Endodermal cell (in vitro differentiated cells): ENCODE results near the gene TEC. TPM values are rescaled to one million over a fixed set of nuclear protein-coding genes. Genes with fewer than 3 reads are reported as not detected.

Experiments used
- DNase-seq: peaks from one replicate; pipeline ENCODE4 v3.0.0-alpha.2; 2017
- H3K27ac ChIP-seq: 2 replicates; pipeline ENCODE4 v1.5.1; 2013; ENCODE audit warnings: mild to moderate bottlenecking, low read depth, low read length, moderate library complexity
- H3K27me3 ChIP-seq: 2 replicates; pipeline ENCODE4 v1.6.1; 2013; ENCODE audit warnings: mild to moderate bottlenecking, low read length, moderate library complexity; ENCODE audit not compliant: insufficient read depth, control insufficient read depth, poor library complexity, severe bottlenecking
- H3K36me3 ChIP-seq: 2 replicates; pipeline ENCODE4 v1.7.0; 2013; ENCODE audit warnings: mild to moderate bottlenecking, low read length, moderate library complexity; ENCODE audit not compliant: control insufficient read depth, insufficient read depth
- H3K4me1 ChIP-seq: one replicate; pipeline ENCODE4 v1.7.0; 2013; ENCODE audit warnings: low read length; ENCODE audit not compliant: control insufficient read depth, insufficient read depth
- H3K4me3 ChIP-seq: 2 replicates; pipeline ENCODE4 v1.5.1; 2013; ENCODE audit warnings: mild to moderate bottlenecking, low read length, moderate library complexity
- H3K9ac ChIP-seq: 2 replicates; pipeline ENCODE4 v1.6.1; 2013; ENCODE audit warnings: mild to moderate bottlenecking, low read length, moderate library complexity; ENCODE audit not compliant: poor library complexity, severe bottlenecking; ENCODE audit errors: extremely low read depth
- H3K9me3 ChIP-seq: 2 replicates; pipeline ENCODE4 v1.6.1; 2013; ENCODE audit warnings: mild to moderate bottlenecking, low read length, moderate library complexity; ENCODE audit not compliant: control insufficient read depth
- H3K27ac Mint-ChIP-seq: 2 replicates; pipeline ENCODE4 v1.8.0; 2020; ENCODE audit warnings: mixed read lengths
- H3K27me3 Mint-ChIP-seq: 2 replicates; pipeline ENCODE4 v1.8.0; 2021; ENCODE audit warnings: mild to moderate bottlenecking, mixed read lengths; ENCODE audit not compliant: insufficient read depth
- H3K36me3 Mint-ChIP-seq: 2 replicates; pipeline ENCODE4 v1.8.0; 2020; ENCODE audit warnings: low read depth, mixed read lengths
- H3K4me1 Mint-ChIP-seq: 2 replicates; pipeline ENCODE4 v1.8.0; 2020; ENCODE audit warnings: mixed read lengths
- H3K4me3 Mint-ChIP-seq: 2 replicates; pipeline ENCODE4 v1.8.0; 2020; ENCODE audit warnings: mild to moderate bottlenecking, moderate library complexity, mixed read lengths
- H3K9me3 Mint-ChIP-seq: 2 replicates; pipeline ENCODE4 v1.8.0; 2020; ENCODE audit warnings: mild to moderate bottlenecking, mixed read lengths
- CTCF ChIP-seq: fragments of 200-600 bp; sonication (generic); conservative IDR thresholded peaks from 2 replicates; pipeline ENCODE4 v1.5.0; 2021; ENCODE audit warnings: antibody characterized with exemption, mild to moderate bottlenecking
- WGBS, 2 experiments: methylation state at CpG; one replicate each; pipeline versions ENCODE4 v1.1.5 to v1.1.7; 2013; ENCODE audit warnings: missing lambda C conversion rate in 2 of 2, mixed read lengths in 1 of 2; ENCODE audit not compliant: insufficient coverage in 1 of 2, insufficient read length in 1 of 2; 5-methylcytosine and 5-hydroxymethylcytosine counted together
- total RNA-seq, 2 donors: library from RNA; stranded (reverse); fragmentation: NEBNext Ultra II Directional in 1 of 2; extraction: Animal tissue kit (Norgen Biotek cat#: 25700) in 1 of 2; gene quantifications; 2 replicates in 1 of 2; 3 replicates in 1 of 2; pipeline ENCODE4 v1.2.1, GENCODE V29; 2021

Gene TEC
- total RNA-seq, 2 donors from 2014 or later = 3.8 to 5.4 TPM

GRCh38 chr4:48139691-48140090, 129.9 kb downstream of the TEC start:
- DNase-seq = no peak
- Histone ChIP-seq H3K4me1 (no peaks in the 10 kb centered on the region), H3K27me3 (no peaks in the 10 kb centered on the region), H3K36me3 (no peaks in the 10 kb centered on the region), H3K9ac (no peak overlapping the region), H3K27ac (no peak overlapping the region), H3K9me3 (no peaks in the 10 kb centered on the region), H3K4me3 (no peak overlapping the region)
- TF ChIP-seq CTCF = no peak
- no peaks in the 10 kb centered on the region for H3K9me3 Mint-ChIP-seq
- H3K27me3 Mint-ChIP-seq = no peaks in the 10 kb centered on the region
- no peak overlapping the region for H3K27ac Mint-ChIP-seq
- H3K4me1 Mint-ChIP-seq = peaks cover 1% of the 10 kb centered on the region
- 92 to 100% methylated on average over 2 to 3 of the region's 3 CpGs for WGBS, 2 experiments
- H3K36me3 Mint-ChIP-seq = peaks cover 21% of the 10 kb centered on the region
- H3K4me3 Mint-ChIP-seq = no peak overlapping the region

- H3K4me1 Mint-ChIP-seq = peaks cover 1% of the 10 kb centered on the region
- DNase-seq = no peak
- Histone ChIP-seq H3K9ac (no peak overlapping the region), H3K27me3 (no peaks in the 10 kb centered on the region), H3K4me3 (no peak overlapping the region), H3K27ac (no peak overlapping the region), H3K9me3 (no peaks in the 10 kb centered on the region), H3K4me1 (no peaks in the 10 kb centered on the region), H3K36me3 (no peaks in the 10 kb centered on the region)
- H3K4me3 Mint-ChIP-seq = no peak overlapping the region
- H3K9me3 Mint-ChIP-seq = no peaks in the 10 kb centered on the region
- H3K27ac Mint-ChIP-seq = no peak overlapping the region
- no peak for TF ChIP-seq CTCF
- H3K27me3 Mint-ChIP-seq = no peaks in the 10 kb centered on the region
- 95 to 100% methylated on average over 2 to 3 of the region's 3 CpGs for whole genome bisulfite sequencing, 2 experiments
- peaks cover 18% of the 10 kb centered on the region for H3K36me3 Mint-ChIP-seq
Observed at GRCh38 chr4:48138936-48139335, 130.7 kb downstream of the TEC start.

GRCh38 chr4:48138511-48138910, 131.1 kb downstream of the TEC start:
- Histone ChIP-seq H3K36me3 (no peaks in the 10 kb centered on the region), H3K9me3 (no peaks in the 10 kb centered on the region), H3K9ac (no peak overlapping the region), H3K27me3 (no peaks in the 10 kb centered on the region), H3K27ac (no peak overlapping the region), H3K4me1 (no peaks in the 10 kb centered on the region), H3K4me3 (no peak overlapping the region)
- 92 to 100% methylated on average over 5 to 7 of the region's 7 CpGs for WGBS, 2 experiments
- H3K36me3 Mint-ChIP-seq = peaks cover 18% of the 10 kb centered on the region
- H3K27me3 Mint-ChIP-seq = no peaks in the 10 kb centered on the region
- H3K4me3 Mint-ChIP-seq = no peak overlapping the region
- H3K9me3 Mint-ChIP-seq = no peaks in the 10 kb centered on the region
- H3K4me1 Mint-ChIP-seq = peaks cover 1% of the 10 kb centered on the region
- H3K27ac Mint-ChIP-seq = no peak overlapping the region
- TF ChIP-seq CTCF = no peak
- no peak for DNase-seq
